Esophagus squamous epithelium (tissue), 5 donors: ENCODE measurements around the gene TMEM135. TPM values are rescaled to one million over a fixed set of nuclear protein-coding genes. Genes with fewer than 3 reads are reported as not detected.

Experiments used
- DNase-seq: peaks from one replicate; lab custom pipeline; 2025; lab: John Stamatoyannopoulos, UW
- H3K27ac ChIP-seq, 4 donors: fragments of 200-600 bp; sonication (generic); one replicate each; pipeline ENCODE4 v1.5.1; 2016 to 2019; ENCODE audit warnings: mild to moderate bottlenecking in 1 of 4
- H3K27me3 ChIP-seq, 4 donors: fragments of 200-600 bp; sonication (generic); 1 replicate in 3 of 4; 2 replicates in 1 of 4; pipeline versions ENCODE4 v1.5.1 to v1.6.0; 2017 to 2021; ENCODE audit warnings: antibody characterized with exemption in 1 of 4
- H3K36me3 ChIP-seq, 3 donors: fragments of 200-600 bp; sonication (generic); one replicate each; pipeline ENCODE4 v1.5.1; 2016 to 2019
- H3K4me1 ChIP-seq, 3 donors: fragments of 200-600 bp; sonication (generic); one replicate each; pipeline ENCODE4 v1.5.1; 2017 to 2019
- H3K4me3 ChIP-seq, 4 donors: fragments of 200-600 bp; sonication (generic); 1 replicate in 3 of 4; 2 replicates in 1 of 4; pipeline ENCODE4 v1.5.1; 2016 to 2019; ENCODE audit warnings: mild to moderate bottlenecking in 2 of 4, moderate library complexity in 1 of 4
- H3K9me3 ChIP-seq, 3 donors: fragments of 200-600 bp; sonication (generic); one replicate each; pipeline ENCODE4 v1.5.1; 2016 to 2019
- CTCF ChIP-seq, 6 experiments: fragments of 450-650 bp in 4 of 6; fragments of 200-600 bp in 2 of 6; sonication (generic) in 2 of 6; IDR thresholded peaks; one replicate each; pipeline ENCODE4 v1.5.1; 2016 to 2019; ENCODE audit warnings: antibody characterized with exemption in 6 of 6, mild to moderate bottlenecking in 4 of 6, moderate library complexity in 4 of 6
- POLR2A ChIP-seq, 4 donors: fragments of 450-650 bp; IDR thresholded peaks; one replicate each; pipeline ENCODE4 v1.6.1; 2017; ENCODE audit warnings: antibody characterized with exemption in 4 of 4, mild to moderate bottlenecking in 4 of 4, moderate library complexity in 3 of 4
- WGBS, 2 donors: methylation state at CpG; one replicate each; pipeline ENCODE4 v1.1.5; 2018; 5-methylcytosine and 5-hydroxymethylcytosine counted together
- intact Hi-C: fragments of 100-400 bp; cut with DNase I; formaldehyde crosslinking; loops from one replicate; pipeline ENCODE4 v1.15.0; 2022
- total RNA-seq, 4 donors: library from RNA; depleted of rRNA; stranded (reverse); fragments of >200 nt; gene quantifications; one replicate each; pipeline ENCODE4 v1.1.0, GENCODE V29; 2016
- donor health status: DM: yes; HTN: yes; CAD: no.

TMEM135 gene
- total RNA-seq, 4 donors from 2014 or later: 4.5 to 12.0 (median 9.8) TPM

GRCh38 chr11:87301785-87302540 is 264.2 kb downstream of the TMEM135 start:
- no peak for DNase-seq
- Histone ChIP-seq H3K36me3 (no peaks in the 10 kb centered on the region), H3K9me3 (no peaks in the 10 kb centered on the region), H3K27ac (no peak overlapping the region), H3K4me1 (no peaks in the 10 kb centered on the region), H3K4me3 (no peak overlapping the region), H3K27me3 (no peaks in the 10 kb centered on the region)
- TF ChIP-seq POLR2A (IDR thresholded peaks at IDR 0.05) (no peak), CTCF (IDR thresholded peaks at IDR 0.05) (no peak)
- WGBS, 2 donors: 41 to 63% methylated on average over 2 of the region's 2 CpGs
- intact Hi-C loops: no loop called here

- 75 to 88% methylated on average over 1 of the region's 1 CpG for WGBS, 2 donors
- H3K36me3 ChIP-seq: no peaks in the 10 kb centered on the region
- intact Hi-C loops: no loop called here
- H3K27me3 ChIP-seq: no peaks in the 10 kb centered on the region
- TF ChIP-seq CTCF (IDR thresholded peaks at IDR 0.05): no peak
- TF ChIP-seq POLR2A (IDR thresholded peaks at IDR 0.05): no peak
- H3K9me3 ChIP-seq: no peaks in the 10 kb centered on the region
- H3K27ac ChIP-seq: no peak overlapping the region
- H3K4me1 ChIP-seq: no peaks in the 10 kb centered on the region
- DNase-seq: no peak
- H3K4me3 ChIP-seq: no peak overlapping the region
Observed at GRCh38 chr11:87304412-87304811, 266.7 kb downstream of the TMEM135 start.

- H3K9me3 ChIP-seq: no peaks in the 10 kb centered on the region
- no peak for TF ChIP-seq POLR2A (IDR thresholded peaks at IDR 0.05)
- H3K27ac ChIP-seq: no peak overlapping the region
- no peak for DNase-seq
- intact Hi-C loops: no loop called here
- H3K4me3 ChIP-seq: no peak overlapping the region
- H3K36me3 ChIP-seq: no peaks in the 10 kb centered on the region
- 83 to 94% methylated on average over 1 of the region's 1 CpG for WGBS, 2 donors
- no peaks in the 10 kb centered on the region for H3K27me3 ChIP-seq
- H3K4me1 ChIP-seq: no peaks in the 10 kb centered on the region
Observed at GRCh38 chr11:87306262-87306851, 268.6 kb downstream of the TMEM135 start.

GRCh38 chr11:87307101-87307500 is 269.4 kb downstream of the TMEM135 start:
- Histone ChIP-seq H3K4me1 (no peaks in the 10 kb centered on the region), H3K4me3 (no peak overlapping the region), H3K27me3 (no peaks in the 10 kb centered on the region), H3K36me3 (no peaks in the 10 kb centered on the region), H3K27ac (no peak overlapping the region), H3K9me3 (no peaks in the 10 kb centered on the region)
- intact Hi-C loops: no loop called here
- WGBS, 2 donors: 31 to 63% methylated on average over 1 of the region's 1 CpG
- TF ChIP-seq POLR2A (IDR thresholded peaks at IDR 0.05): no peak
- TF ChIP-seq CTCF (IDR thresholded peaks at IDR 0.05): no peak
- no peak for DNase-seq

GRCh38 chr11:87315229-87315628 is 277.5 kb downstream of the TMEM135 start:
- H3K4me1 ChIP-seq: no peaks in the 10 kb centered on the region
- WGBS, 2 donors: 88 to 89% methylated on average over 2 of the region's 2 CpGs

More at GRCh38 chr11:87315229-87315628, 277.5 kb downstream of the TMEM135 start:
- no peak for TF ChIP-seq CTCF (IDR thresholded peaks at IDR 0.05)
- no peak for TF ChIP-seq POLR2A (IDR thresholded peaks at IDR 0.05)
- no peak overlapping the region for H3K27ac ChIP-seq
- H3K4me3 ChIP-seq: no peak overlapping the region
- H3K27me3 ChIP-seq: no peaks in the 10 kb centered on the region
- intact Hi-C loops: no loop called here
- no peaks in the 10 kb centered on the region for H3K9me3 ChIP-seq
- DNase-seq: no peak
- peaks cover 0 to 10% (median 0%) of the 10 kb centered on the region in 3 donors for H3K36me3 ChIP-seq
